ENCODE data around the gene LPO. TPM values are rescaled to one million over a fixed set of nuclear protein-coding genes. Genes with fewer than 3 reads are reported as not detected.

LPO gene
- total and polyA plus RNA-seq, 4 donors, result 0.15 to 0.26 TPM; not detected in 2

DNA sequence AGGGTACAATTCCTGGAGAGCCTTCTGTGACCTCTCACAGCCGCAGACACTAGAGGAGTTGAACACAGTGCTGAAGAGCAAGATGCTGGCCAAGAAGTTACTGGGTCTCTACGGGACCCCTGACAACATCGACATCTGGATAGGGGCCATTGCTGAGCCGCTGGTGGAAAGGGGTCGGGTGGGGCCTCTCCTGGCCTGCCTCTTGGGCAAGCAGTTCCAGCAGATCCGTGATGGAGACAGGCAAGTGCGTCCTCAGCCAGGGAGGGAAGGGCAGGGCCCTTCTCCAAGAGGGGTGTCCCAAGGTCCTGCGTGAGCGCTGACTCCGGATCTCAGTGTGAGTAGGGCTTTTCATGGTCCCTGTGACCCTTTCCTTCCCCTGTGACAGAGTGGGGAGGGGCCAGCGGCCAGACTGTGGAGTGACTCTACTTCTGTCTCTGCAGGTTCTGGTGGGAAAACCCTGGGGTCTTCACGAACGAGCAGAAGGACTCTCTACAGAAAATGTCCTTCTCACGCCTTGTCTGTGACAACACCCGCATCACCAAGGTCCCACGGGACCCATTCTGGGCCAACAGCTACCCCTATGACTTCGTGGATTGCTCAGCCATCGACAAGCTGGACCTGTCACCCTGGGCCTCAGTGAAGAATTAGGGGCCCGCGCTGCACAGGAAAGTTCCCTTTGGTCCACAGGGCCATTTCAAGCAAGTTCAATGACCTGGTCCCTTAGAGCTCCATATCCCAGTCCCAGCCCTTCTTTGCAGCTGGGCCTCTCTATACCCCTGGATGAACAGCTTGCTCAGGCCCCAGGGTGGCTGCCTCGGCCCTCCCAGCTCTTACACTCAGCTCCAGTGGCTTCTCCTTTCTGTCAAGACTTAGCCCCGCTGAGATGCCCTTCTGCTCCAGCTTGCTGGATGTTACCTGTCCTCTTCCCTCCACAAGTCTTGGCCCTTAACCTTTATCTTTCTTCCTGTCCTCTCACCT, 29.3 kb downstream of the LPO start:
- no peaks in the 10 kb centered on the region for H3K9me3 ChIP-seq (ENCODE audit: control insufficient read depth in 4 of 4, insufficient read depth in 3 of 4, low read length in 3 of 4)
- DNase-seq, result no peak
- no peaks in the 10 kb centered on the region for H3K27me3 ChIP-seq (ENCODE audit: control insufficient read depth in 3 of 3, insufficient read depth in 3 of 3, low read length in 2 of 3)
- no peak overlapping the region for H3K27ac ChIP-seq (ENCODE audit: low read depth in 1 of 2, low read length in 1 of 2)
- no peaks in the 10 kb centered on the region for H3K4me1 ChIP-seq (ENCODE audit: control insufficient read depth in 5 of 5, insufficient read depth in 5 of 5, low read length in 5 of 5)
- ATAC-seq (ENCODE audit: insufficient read depth, low FRiP score), result no peak
- no peak overlapping the region for H3K9ac ChIP-seq (ENCODE audit: insufficient read depth in 1 of 2, low read length in 2 of 2)
- no peak overlapping the region for H3K4me3 ChIP-seq
- no peaks in the 10 kb centered on the region for H3K36me3 ChIP-seq (ENCODE audit: control insufficient read depth in 4 of 4, insufficient read depth in 4 of 4, low read length in 4 of 4)
- TF ChIP-seq, protein P1, sequence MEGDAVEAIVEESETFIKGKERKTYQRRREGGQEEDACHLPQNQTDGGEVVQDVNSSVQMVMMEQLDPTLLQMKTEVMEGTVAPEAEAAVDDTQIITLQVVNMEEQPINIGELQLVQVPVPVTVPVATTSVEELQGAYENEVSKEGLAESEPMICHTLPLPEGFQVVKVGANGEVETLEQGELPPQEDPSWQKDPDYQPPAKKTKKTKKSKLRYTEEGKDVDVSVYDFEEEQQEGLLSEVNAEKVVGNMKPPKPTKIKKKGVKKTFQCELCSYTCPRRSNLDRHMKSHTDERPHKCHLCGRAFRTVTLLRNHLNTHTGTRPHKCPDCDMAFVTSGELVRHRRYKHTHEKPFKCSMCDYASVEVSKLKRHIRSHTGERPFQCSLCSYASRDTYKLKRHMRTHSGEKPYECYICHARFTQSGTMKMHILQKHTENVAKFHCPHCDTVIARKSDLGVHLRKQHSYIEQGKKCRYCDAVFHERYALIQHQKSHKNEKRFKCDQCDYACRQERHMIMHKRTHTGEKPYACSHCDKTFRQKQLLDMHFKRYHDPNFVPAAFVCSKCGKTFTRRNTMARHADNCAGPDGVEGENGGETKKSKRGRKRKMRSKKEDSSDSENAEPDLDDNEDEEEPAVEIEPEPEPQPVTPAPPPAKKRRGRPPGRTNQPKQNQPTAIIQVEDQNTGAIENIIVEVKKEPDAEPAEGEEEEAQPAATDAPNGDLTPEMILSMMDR (IDR thresholded peaks at IDR 0.05; ENCODE audit: control extremely low read depth, extremely low read depth), result no peak
- 46 to 71% methylated on average over 20 to 22 of the region's 22 CpGs for WGBS, 2 donors

DNA sequence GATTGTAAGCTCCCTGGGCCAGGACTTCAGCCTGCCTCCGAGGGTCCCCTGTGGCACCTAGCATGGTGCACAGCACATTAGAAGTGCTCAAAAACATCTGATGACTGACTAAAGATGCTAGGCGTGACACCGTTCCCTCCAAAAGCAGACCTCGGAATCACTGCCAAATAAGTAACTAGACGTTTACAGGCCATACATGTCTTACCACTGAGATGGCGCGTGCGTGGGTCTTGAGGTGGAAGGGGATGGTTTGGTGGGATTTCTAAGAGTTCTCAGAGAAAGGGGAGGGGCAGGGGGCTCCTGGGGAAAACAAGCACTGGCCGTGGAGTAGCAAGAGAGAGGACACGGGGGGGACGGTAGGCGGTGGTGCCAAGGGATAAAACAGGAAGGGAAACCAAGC, 29.9 kb downstream of the LPO start:
- Histone ChIP-seq H3K9me3 (ENCODE audit: control insufficient read depth in 4 of 4, insufficient read depth in 3 of 4, low read length in 3 of 4) (no peaks in the 10 kb centered on the region), H3K27me3 (ENCODE audit: control insufficient read depth in 3 of 3, insufficient read depth in 3 of 3, low read length in 2 of 3) (no peaks in the 10 kb centered on the region), H3K9ac (ENCODE audit: insufficient read depth in 1 of 2, low read length in 2 of 2) (no peak overlapping the region), H3K4me3 (no peak overlapping the region), H3K27ac (ENCODE audit: low read depth in 1 of 2, low read length in 1 of 2) (no peak overlapping the region), H3K36me3 (ENCODE audit: control insufficient read depth in 4 of 4, insufficient read depth in 4 of 4, low read length in 4 of 4) (no peaks in the 10 kb centered on the region), H3K4me1 (ENCODE audit: control insufficient read depth in 5 of 5, insufficient read depth in 5 of 5, low read length in 5 of 5) (no peaks in the 10 kb centered on the region)
- 45 to 74% methylated on average over 12 of the region's 12 CpGs for WGBS, 2 donors
- no peak for ATAC-seq (ENCODE audit: insufficient read depth, low FRiP score)
- DNase-seq, result no peak
- TF ChIP-seq, protein P1 (IDR thresholded peaks at IDR 0.05; ENCODE audit: control extremely low read depth, extremely low read depth), result no peak

DNA sequence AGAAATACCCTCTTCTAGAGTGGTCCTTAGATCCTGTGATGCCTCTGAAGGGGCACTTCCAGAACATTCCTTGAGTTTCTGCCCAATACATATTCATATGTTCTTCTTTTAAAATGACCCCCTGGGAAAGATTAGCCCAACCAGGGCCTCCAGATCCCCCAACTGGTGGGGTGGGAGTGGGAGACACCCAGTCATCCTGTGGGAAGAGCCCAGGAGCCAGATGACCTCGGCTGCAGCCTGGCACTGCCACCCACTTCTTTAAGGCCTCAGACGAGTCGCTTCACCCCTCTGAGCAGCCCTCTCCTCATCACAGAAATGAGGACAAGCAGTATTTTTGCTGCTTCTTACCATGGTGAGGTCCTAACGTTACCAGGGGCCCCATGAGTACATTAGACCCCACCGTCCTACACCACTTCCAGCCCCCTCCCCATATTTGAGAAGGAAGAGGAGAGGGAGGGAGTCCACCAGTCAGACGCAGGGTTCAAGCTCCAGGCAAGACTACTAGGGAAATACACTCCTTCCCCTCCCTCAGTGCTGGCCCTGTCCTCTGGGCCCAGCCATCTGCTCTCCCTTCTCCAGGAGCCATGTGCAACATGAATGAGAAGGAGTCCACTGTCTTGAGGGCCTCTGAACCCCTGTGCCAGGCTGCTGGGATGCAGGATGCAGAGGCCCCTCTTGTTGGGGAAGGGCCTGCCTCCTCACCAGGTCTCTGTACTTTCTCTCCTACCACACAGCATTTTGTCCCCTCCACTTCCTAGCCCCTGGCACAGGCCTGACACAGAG, 30.6 kb downstream of the LPO start:
- Histone ChIP-seq H3K4me1 (ENCODE audit: control insufficient read depth in 5 of 5, insufficient read depth in 5 of 5, low read length in 5 of 5) (no peaks in the 10 kb centered on the region), H3K4me3 (no peak overlapping the region), H3K27ac (ENCODE audit: low read depth in 1 of 2, low read length in 1 of 2) (no peak overlapping the region), H3K9ac (ENCODE audit: insufficient read depth in 1 of 2, low read length in 2 of 2) (no peak overlapping the region), H3K27me3 (ENCODE audit: control insufficient read depth in 3 of 3, insufficient read depth in 3 of 3, low read length in 2 of 3) (no peaks in the 10 kb centered on the region), H3K9me3 (ENCODE audit: control insufficient read depth in 4 of 4, insufficient read depth in 3 of 4, low read length in 3 of 4) (no peaks in the 10 kb centered on the region), H3K36me3 (ENCODE audit: control insufficient read depth in 4 of 4, insufficient read depth in 4 of 4, low read length in 4 of 4) (no peaks in the 10 kb centered on the region)
- DNase-seq, result no peak
- 51 to 71% methylated on average over 6 of the region's 6 CpGs for WGBS, 2 donors
- TF ChIP-seq, protein P1 (IDR thresholded peaks at IDR 0.05; ENCODE audit: control extremely low read depth, extremely low read depth), result no peak
- no peak for ATAC-seq (ENCODE audit: insufficient read depth, low FRiP score)

Data from lung (tissue), 12 donors.